Epithelial cell of proximal tubule (primary cell): ENCODE measurements around the gene ERMP1. TPM values are rescaled to one million over a fixed set of nuclear protein-coding genes. Genes with fewer than 3 reads are reported as not detected.

Experiments
- DNase-seq: peaks from one replicate; pipeline ENCODE4 v3.0.0-alpha.2; 2011; ENCODE audit warnings: low read depth
- H3K4me3 ChIP-seq: 2 replicates; pipeline ENCODE4 v1.5.1; 2011; ENCODE audit warnings: low read depth, mild to moderate bottlenecking, low read length
- total RNA-seq: library from RNA; depleted of rRNA; stranded (reverse); fragments of >200 nt; gene quantifications from 2 replicates; pipeline ENCODE4 v1.2.3, GENCODE V29; 2015
- TF ChIP-seq, protein P1 (sequence below): conservative IDR thresholded peaks from 2 replicates; pipeline ENCODE4 v1.5.1; 2012; ENCODE audit warnings: low read depth, mild to moderate bottlenecking, low read length

The ERMP1 gene
- total RNA-seq, 1 donor from 2014 or later, result 21.3 TPM

DNA sequence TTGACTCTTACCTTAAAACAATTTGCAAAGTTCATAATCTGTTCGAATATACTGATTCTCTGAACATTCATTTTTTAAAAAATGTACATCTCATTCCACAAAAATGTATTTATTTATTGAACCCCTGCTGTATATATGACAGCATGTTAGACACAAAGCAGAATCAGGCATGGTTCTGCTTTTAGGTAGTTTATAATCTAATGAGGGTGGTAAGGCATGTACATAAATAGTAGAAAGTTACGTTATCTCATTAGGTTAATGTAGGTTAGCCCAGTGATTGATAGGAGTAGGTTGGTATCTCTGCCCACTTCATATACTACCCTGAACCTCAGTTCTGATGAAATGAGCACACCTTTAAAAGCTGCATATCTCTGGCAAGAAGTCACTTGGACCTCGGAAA, 89.8 kb downstream of the ERMP1 start:
- DNase-seq, result no peak
- no peak overlapping the region for H3K4me3 ChIP-seq
- TF ChIP-seq, protein P1, sequence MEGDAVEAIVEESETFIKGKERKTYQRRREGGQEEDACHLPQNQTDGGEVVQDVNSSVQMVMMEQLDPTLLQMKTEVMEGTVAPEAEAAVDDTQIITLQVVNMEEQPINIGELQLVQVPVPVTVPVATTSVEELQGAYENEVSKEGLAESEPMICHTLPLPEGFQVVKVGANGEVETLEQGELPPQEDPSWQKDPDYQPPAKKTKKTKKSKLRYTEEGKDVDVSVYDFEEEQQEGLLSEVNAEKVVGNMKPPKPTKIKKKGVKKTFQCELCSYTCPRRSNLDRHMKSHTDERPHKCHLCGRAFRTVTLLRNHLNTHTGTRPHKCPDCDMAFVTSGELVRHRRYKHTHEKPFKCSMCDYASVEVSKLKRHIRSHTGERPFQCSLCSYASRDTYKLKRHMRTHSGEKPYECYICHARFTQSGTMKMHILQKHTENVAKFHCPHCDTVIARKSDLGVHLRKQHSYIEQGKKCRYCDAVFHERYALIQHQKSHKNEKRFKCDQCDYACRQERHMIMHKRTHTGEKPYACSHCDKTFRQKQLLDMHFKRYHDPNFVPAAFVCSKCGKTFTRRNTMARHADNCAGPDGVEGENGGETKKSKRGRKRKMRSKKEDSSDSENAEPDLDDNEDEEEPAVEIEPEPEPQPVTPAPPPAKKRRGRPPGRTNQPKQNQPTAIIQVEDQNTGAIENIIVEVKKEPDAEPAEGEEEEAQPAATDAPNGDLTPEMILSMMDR, result no peak

DNA sequence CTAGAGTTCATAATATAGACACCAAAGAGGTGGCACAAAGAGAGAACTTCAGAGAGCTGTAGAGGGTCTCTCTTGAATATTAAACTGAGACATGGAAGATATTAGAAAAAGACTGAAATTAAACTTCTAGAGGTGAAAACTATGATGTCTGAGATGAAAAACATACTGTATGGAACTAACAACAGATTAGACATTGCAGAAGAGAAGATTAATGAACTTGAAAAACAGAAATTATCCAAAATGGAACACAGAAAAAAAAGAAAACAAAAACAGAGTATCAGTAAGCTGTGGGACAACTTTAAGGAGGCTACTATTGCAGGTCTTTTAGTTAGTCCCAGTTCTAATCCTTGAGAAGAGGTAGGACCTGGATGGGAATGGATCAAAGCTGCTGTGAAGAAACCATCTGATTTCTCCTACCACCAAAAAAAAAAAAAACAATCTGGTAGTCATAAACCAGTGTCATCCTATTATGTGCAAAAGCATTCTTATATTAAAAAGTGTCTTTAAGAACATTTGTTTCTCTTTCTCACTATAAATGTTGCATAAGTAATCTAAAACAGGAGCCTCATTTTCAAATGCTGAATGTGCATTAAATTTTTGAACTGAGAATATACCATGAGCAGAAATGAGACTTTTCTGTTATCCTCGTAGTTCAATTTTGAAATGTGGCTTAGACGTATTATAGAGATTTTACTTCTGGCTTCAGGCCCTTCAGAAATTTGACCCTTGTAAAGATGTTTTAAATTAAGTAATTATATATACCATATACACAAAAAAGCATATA, 96.2 kb downstream of the ERMP1 start:
- no peak overlapping the region for H3K4me3 ChIP-seq
- no peak for DNase-seq
- TF ChIP-seq, protein P1, result no peak

DNA sequence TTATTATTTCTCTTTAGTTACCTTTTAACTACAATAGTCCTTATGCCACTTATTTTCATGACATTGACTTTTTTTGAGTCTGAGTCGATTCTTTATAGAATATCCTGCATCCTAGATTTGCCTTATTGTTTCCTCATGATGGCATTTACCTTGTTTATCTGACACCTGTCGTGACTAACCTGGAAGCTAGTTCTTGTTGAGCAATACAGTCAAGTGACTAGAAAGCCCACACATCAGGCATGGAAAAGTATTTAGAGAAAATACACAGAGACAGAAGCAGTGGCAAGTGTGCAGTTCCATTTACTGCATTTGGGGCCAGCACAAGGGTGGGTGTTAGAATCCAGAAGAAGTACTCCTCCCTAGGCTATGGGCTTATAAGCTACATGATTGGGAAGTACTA, 97.8 kb downstream of the ERMP1 start:
- no peak overlapping the region for H3K4me3 ChIP-seq
- no peak for DNase-seq
- TF ChIP-seq, protein P1, result no peak

Other genes starting within 250 kb of the ERMP1 start
- gene RIC1, start 204.0 kb downstream of the ERMP1 start, total RNA-seq, result 12.7 and 22.0 TPM in 2 replicates
- gene MLANA, start 57.8 kb upstream of the ERMP1 start, total RNA-seq, result not detected in 2 replicates
- 17.1 and 21.8 TPM in 2 replicates for gene RANBP6, start 182.5 kb upstream of the ERMP1 start, total RNA-seq